ENCODE measurements around the gene PTPRM.

- no peak for TF ChIP-seq CTCF (IDR thresholded peaks at IDR 0.05; ENCODE audit: insufficient read depth, low read length, poor library complexity, severe bottlenecking)
- TF ChIP-seq EZH2phosphoT487 (conservative IDR thresholded peaks at IDR 0.05; ENCODE audit: low read length): no peak
These were observed 5.1 kb upstream of the PTPRM start for GRCh38 chr18:7561909-7562460.

Data from SU-DHL-6 (cell line).